HG03196 (cell line): ENCODE data around the gene SGO2.
"Not testable (repeated sequence)": the region's sequence is repeated elsewhere in the genome, so short reads cannot be mapped to it uniquely, and the experiment has no call there.

ENCODE experiments used
- ATAC-seq: cut with Tn5 transposase; IDR thresholded peaks from one replicate; pipeline ENCODE4 v1.9.1; 2021; ENCODE audit not compliant: unreplicated experiment

Gene SGO2

DNA sequence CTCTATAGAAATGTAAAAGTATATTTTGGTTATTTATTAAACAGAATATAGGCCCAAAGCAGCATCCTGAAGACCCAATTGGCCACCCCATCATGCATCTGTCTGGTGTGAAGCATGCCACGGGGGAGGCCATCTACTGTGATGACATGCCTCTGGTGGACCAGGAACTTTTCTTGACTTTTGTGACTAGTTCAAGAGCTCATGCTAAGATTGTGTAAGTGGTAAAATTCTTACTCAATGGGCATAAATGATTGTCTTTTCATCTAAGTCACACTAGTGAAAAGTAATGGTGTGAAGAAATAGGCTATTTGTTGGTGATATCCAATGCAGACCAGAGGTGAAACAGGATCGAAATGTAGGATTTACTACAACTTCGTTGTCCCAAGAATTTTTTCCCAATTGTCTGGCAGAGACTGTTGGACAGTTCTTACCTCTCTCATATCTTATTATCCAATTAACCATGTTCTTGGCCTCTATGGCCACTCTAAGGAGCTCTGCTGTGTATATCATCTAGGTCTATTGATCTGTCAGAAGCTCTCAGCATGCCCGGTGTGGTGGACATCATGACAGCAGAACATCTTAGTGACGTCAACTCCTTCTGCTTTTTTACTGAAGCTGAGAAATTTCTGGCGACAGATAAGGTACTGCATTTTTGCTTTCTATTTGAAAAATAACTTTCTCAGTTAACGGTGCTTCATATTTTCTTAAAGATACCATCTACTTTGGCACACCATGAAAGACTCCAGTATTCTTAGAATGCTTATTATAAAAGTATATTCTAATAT, 94.8 kb downstream of the SGO2 start:
- ATAC-seq: no peak

DNA sequence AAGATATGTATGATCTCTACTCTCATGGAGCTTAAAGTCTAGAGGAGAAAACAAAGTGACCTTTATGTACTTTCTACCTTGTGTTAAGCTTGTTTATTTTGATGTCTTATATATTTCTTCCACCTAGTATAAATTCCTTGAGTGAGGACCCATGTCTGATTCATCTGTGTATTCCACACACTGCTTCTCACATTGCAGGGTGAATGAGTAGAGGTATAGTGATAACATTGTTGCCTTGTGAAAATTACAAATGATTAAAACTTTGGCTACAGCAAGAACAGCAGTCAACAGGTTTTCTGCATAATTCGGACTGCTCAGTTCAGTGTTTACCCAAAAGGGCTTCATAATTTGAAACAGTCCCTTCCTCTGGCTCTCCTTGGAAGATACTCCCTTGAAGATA, 96.1 kb downstream of the SGO2 start:
- no peak for ATAC-seq

DNA sequence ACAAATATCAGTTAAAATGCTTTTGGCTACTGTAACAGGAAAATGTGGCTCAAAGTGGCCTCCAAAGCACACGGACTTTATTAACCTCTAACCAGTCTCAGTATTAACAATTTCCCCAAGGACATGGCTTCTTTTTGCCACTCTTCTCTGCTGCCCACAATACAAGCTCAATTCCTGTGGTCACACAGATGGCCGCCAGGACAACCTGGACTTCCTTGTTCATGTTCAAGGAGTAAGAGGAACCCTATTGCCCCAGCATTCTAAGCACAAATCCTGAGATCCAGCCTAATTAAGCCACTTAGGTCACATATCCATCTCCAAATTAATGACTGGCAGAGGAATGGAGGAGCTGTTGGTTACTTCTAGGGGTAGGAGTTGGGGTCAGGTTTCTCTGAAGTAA, 98.0 kb downstream of the SGO2 start:
- no peak for ATAC-seq

DNA sequence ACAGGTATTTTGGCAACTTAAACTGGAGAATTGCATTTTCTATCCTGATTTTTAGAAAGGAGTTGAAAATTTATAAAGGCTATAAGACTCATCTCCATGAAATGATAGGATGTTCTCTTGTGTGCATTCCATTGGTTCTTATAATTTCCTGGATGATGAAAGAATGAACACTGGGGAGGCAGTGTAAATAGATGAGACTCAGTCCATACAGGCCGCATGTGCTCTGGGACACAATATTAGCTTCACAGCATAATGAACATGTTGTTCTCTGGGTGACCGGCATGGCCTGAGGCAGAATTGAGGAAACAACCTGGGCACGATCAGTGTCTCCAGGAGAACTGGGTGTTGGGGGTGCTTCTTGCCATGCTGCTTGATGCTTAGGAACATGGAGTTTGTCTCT, 98.7 kb downstream of the SGO2 start:
- no peak for ATAC-seq

DNA sequence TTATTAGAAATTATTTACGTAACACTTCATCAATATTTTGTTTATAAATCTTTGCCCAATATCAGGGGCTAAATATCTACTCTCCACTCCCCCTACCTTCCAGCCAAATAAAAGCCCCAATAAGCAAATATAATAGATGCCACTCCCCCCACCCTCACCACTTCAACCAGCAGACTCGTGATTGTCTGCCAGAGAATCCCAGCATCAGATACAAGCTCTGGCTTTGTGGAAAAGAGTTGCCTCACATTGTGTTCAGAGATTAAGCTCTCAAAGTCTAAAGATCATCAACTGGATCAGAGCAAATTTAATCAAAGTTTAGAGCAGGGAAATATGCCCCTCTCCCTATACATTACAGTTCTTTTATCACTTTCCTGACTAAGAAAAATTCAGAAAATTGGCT, 99.3 kb downstream of the SGO2 start:
- no peak for ATAC-seq

DNA sequence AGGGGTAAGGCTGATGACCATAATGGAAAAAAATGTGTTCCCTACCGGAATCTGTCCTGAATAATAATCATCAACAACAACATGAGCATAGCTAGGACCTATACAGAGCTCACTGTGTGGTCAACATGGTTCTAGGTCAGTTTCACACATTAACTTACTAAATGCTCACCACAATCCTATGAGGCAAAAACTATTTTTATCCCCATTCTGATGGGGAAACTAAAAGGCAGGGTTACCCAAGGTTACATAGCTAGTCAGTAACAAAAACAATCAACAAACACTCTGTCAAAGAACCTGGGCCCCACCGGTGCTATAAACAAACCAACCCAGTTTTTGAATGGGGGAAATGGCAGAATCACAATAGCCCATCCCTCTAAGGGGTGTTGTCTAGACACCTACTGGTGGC, 100.0 kb downstream of the SGO2 start:
- no peak for ATAC-seq

DNA sequence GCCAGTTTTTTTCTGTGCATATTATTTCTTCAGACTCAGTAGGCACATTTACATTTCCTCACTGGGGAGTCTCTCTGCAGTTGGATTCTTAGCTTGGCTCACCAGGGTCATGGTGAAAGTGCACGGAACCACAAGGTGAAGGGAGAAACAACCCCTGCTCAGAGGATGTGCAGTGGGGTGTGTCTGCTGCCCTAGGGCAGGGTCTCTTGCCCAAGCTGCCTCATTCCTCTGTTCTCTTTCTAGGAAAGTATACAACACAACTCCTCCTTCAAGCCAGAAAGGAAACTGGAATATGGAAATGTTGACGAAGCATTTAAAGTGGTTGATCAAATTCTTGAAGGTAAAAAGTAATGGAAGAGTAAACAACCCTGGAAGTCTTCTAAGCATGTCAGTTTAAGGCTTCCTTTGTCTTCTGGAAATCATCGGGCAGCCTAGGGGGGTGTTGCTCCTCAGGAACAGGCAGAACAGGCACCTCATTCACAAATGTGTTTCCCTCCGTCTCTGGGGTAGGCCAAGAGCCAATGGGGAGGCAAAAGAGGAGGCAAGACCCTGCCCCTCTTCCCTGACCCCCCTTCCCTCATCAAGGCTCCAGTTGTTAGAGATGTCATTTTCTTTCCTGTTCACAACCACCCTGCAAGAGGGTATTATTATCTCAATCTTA, 101.2 kb downstream of the SGO2 start:
- ATAC-seq: no peak

DNA sequence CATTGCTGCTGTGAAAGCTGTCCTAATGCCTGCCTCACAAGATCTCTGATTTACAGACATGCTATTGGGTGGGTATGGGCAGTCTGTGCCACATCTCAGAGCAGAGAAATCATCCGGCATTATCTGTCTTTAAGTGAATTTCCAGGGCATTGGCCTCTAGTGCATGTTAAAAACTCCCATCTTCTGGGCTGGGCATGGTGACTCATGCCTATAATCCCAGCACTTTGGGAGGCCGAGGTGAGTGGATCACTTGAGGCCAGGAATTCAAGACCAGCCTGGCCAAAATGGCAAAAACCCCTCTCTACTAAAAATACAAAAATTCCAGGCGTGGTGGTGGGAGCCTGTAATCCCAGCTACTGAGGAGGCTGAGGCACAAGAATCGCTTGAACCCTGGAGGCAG, 102.5 kb downstream of the SGO2 start:
- ATAC-seq: not testable (repeated sequence)

DNA sequence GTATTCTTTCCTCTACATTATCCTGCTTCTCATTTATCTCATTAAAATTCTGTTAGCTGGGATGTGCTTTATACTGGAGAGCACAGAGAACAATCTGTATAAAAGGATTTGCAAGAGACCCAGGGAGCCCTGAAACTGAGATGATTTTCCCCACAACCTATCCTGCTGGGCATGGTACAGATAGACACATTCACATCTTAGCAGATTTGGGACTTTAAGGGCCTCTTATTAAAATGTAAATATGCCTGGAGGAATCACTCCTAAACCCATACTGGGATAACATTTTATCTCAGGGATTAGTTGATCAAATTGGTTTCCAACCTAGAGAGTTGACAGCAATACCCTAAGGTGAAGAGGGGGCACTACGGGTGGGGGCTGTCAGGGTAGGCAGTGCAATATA, 105.3 kb downstream of the SGO2 start:
- no peak for ATAC-seq
